GM19395 (cell line): Measurements from ENCODE around the gene TTBK1.

Experiments
- ATAC-seq: cut with Tn5 transposase; IDR thresholded peaks from one replicate; pipeline ENCODE4 v1.9.1; 2021; ENCODE audit warnings: mild to moderate bottlenecking, moderate library complexity; ENCODE audit not compliant: unreplicated experiment

The TTBK1 gene

GRCh38 chr6:43285832-43286231 is 42.6 kb downstream of the TTBK1 start:
- ATAC-seq = no peak

GRCh38 chr6:43286456-43286979 is 43.2 kb downstream of the TTBK1 start:
- ATAC-seq = no peak

DNA sequence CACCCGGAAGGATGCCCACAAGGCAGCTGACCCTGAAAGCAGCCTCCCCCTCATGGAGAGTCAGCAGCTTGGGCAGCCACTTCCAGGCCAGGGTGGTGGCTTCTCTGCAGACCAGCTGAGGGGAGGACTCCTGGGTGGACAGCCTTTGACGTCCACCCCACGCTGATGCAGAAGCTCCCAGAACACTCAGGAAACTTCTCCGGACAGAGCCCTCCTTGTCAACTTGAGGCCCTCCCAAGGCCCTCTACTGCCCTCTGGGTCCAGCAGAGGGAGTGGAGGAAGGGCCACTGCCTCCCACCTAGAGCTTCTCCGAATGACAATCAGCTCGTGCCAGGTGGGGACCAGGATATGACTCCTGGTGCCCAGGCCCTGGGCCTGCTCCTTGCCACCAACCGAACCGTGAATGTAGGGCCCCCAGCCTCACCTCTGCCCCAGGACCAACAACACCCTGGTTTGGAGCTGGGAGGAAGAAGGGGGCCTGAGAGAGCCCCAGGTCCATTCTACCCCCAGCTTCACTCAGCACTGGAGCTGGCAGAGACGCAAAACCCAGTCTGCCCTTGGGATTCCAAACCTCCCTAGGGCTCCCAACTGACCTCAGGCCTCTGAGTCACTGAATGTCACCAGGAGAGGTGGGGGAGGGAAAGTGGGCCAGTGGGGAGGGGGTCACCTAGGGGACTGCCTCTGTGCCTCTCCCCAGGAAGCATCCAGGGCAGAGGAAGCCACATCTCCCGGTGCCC is 43.9 kb downstream of the TTBK1 start:
- ATAC-seq = no peak

- ATAC-seq = no peak
These were observed 44.7 kb downstream of the TTBK1 start for GRCh38 chr6:43287717-43288679.

GRCh38 chr6:43290339-43290904 is 47.1 kb downstream of the TTBK1 start:
- no peak for ATAC-seq

GRCh38 chr6:43290905-43291355 is 47.6 kb downstream of the TTBK1 start:
- ATAC-seq = no peak

DNA sequence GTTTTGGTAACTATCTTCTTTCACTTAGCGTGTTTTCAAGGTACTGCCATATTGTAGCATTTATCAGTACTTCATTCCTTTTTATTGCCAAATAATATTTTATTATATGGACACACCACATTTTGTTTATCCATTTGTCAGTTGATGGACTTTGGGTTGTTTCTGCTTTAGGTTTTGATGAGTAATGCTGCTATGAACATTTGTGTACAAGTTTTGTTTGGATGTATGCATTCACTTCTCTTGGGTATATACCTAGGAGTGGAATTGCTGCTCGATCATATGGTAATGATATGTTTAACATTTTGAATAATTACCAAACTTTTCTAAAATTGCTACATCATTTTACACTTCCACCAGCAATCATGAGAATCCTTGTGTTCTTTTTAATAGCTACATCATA is 48.4 kb downstream of the TTBK1 start:
- ATAC-seq = no peak

- no peak for ATAC-seq
These were observed 49.1 kb downstream of the TTBK1 start for GRCh38 chr6:43292341-43292740.

DNA sequence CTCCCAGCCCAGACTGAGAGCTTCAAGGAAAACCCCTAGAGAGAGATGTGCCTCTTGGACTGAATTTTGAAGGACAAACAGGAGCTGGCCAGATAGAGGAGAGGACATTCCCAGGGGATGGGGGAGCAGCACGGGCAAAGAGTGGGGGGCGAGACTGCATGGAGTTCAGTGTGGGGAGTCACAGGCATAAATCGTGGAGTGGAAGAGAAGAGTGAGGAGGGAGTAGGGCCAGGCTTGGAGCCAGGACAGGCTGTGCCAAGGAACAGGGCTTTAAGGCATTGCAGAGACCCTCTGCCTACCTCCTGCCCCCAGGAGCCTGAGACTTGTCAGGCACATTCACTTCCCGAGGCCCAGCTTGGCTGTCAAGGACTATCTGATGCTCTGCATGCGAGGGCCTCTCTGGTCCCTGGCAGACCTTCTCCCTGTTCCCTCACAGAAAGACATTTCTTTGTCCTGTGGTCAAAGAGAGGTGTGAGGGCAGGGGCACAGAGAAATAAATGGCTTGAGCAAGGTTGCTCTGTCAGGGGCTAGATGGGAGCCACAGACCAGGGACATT is 49.6 kb downstream of the TTBK1 start:
- no peak for ATAC-seq

GRCh38 chr6:43293698-43294097 is 50.4 kb downstream of the TTBK1 start:
- ATAC-seq = no peak

DNA sequence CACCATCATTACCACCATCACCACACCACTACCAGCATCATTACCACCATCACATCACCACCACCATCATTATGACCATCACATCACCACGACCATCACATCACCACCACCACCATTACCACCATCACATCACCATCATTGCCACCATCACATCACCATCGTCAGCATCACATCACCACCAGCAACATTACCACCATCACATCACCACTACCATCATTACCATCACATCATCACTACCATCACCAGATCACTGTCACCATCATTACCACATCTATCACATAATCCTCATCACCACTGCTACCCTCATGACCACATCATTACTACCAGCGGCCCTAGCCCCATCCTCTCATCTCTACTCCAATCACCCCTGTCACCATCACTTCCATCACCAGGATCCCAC is 51.3 kb downstream of the TTBK1 start:
- no peak for ATAC-seq

GRCh38 chr6:43295456-43295855 is 52.2 kb downstream of the TTBK1 start:
- ATAC-seq = no peak

DNA sequence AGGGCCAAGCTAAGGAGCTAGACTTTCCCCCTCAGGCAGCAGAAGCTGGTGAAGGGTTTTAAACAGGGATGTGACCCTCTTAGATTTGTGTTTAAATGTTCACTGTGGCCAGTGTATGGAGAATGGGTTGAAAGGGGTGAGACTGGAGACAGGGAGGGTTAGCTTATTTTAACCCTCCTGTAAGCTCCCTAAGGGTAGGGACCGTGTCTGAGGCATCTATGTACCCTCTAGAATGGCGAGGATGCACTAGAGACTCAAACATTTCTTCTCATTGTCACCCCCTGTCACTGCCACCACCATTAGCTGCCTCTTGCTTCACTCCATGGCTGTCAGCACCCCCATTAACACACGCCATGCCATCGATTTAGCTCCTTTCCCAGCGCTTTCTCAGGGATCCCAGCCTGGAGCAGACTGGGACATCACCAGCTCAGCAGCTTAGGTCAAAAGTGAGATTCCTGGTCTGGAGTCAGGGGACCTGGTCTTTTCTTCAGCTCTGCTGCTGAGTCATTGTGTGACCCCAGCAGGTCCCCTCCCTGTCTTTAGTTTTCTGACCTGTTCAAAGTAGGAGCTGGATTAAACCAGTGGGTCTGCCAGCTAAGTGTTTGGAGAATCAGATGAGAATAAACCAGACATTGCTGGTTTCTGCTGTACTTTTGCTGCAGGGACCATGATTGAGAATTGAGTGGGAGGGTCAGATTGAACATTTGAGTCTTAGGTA is 53.7 kb downstream of the TTBK1 start:
- no peak for ATAC-seq

GRCh38 chr6:43297644-43298564 is 54.6 kb downstream of the TTBK1 start, which contains the start of gene SLC22A7:
Gene SLC22A7, plus strand, starts transcription at chr6:43298260. Its CDS starts 99 bp downstream, at chr6:43298359.
- no peak for ATAC-seq

GRCh38 chr6:43298565-43299337 is 55.5 kb downstream of the TTBK1 start:
- no peak for ATAC-seq

- no peak for ATAC-seq
These were observed 56.3 kb downstream of the TTBK1 start for GRCh38 chr6:43299338-43300293.
